ENCODE data around the gene CXCL8. TPM values are rescaled to one million over a fixed set of nuclear protein-coding genes. Genes with fewer than 3 reads are reported as not detected.

Gene CXCL8
- total RNA-seq (2022; extraction: Qiagen RNA extraction): 4.3 to 8.8 TPM (median 6.0 TPM) in 5 replicates

GRCh38 chr4:73740353-73740778 is at the start of gene CXCL8:
Gene CXCL8, plus strand, starts transcription at chr4:73740569. Its CDS starts 90 bp downstream, at chr4:73740659.

Other genes starting within 250 kb of the CXCL8 start
- 0.66 to 0.88 TPM (median 0.76 TPM) in 5 replicates for gene RASSF6, start 120.1 kb upstream of the CXCL8 start, total RNA-seq (2022; extraction: Qiagen RNA extraction)
- 0.06 TPM in 1 of 5 replicates, not detected in the others for gene CXCL6, start 96.1 kb downstream of the CXCL8 start, total RNA-seq (2022; extraction: Qiagen RNA extraction)
- not detected in 5 replicates for gene PF4V1, start 112.7 kb downstream of the CXCL8 start, total RNA-seq (2022; extraction: Qiagen RNA extraction)
- 5.3 to 6.6 TPM (median 6.2 TPM) in 5 replicates for gene CXCL1, start 128.8 kb downstream of the CXCL8 start, total RNA-seq (2022; extraction: Qiagen RNA extraction)
- 0.58 to 1.3 TPM (median 1.1 TPM) in 5 replicates for gene PF4, start 241.5 kb downstream of the CXCL8 start, total RNA-seq (2022; extraction: Qiagen RNA extraction)
- 0.13 to 0.22 TPM in 2 of 5 replicates, not detected in the others for gene PPBP, start 247.6 kb downstream of the CXCL8 start, total RNA-seq (2022; extraction: Qiagen RNA extraction)

Measured in A549 treated with AZD2906 at 1 μM for 4 hours (cell line).